ENCODE results near the gene HOXA13. TPM values are rescaled to one million over a fixed set of nuclear protein-coding genes. Genes with fewer than 3 reads are reported as not detected.

The HOXA13 gene
- total RNA-seq, 1 donor = 1.3 TPM

DNA sequence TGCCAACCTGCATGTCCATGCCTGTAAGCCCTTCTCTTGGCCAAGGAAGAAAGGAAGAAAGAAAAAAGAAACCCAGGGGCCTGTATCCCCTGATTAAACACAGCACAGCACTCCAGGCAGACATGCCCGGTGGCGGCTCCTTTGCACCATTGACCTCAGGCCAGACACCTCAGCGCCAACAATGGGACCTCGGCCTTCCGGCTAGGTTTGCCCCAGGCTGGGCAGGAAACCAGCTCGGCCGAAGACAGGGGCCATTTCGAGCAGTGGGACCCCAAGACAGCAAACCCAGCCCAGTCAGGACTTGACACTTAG is 28.6 kb downstream of the HOXA13 start:
- TF ChIP-seq, protein P1, sequence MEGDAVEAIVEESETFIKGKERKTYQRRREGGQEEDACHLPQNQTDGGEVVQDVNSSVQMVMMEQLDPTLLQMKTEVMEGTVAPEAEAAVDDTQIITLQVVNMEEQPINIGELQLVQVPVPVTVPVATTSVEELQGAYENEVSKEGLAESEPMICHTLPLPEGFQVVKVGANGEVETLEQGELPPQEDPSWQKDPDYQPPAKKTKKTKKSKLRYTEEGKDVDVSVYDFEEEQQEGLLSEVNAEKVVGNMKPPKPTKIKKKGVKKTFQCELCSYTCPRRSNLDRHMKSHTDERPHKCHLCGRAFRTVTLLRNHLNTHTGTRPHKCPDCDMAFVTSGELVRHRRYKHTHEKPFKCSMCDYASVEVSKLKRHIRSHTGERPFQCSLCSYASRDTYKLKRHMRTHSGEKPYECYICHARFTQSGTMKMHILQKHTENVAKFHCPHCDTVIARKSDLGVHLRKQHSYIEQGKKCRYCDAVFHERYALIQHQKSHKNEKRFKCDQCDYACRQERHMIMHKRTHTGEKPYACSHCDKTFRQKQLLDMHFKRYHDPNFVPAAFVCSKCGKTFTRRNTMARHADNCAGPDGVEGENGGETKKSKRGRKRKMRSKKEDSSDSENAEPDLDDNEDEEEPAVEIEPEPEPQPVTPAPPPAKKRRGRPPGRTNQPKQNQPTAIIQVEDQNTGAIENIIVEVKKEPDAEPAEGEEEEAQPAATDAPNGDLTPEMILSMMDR (IDR thresholded peaks at IDR 0.05; ENCODE audit: insufficient read depth, low read depth, low read length) = no peak
- DNase-seq (ENCODE audit: low read depth) = peak; percentile 69
- peak overlapping the region; percentile 67 for H3K4me3 ChIP-seq (ENCODE audit: low read depth, low read length)

DNA sequence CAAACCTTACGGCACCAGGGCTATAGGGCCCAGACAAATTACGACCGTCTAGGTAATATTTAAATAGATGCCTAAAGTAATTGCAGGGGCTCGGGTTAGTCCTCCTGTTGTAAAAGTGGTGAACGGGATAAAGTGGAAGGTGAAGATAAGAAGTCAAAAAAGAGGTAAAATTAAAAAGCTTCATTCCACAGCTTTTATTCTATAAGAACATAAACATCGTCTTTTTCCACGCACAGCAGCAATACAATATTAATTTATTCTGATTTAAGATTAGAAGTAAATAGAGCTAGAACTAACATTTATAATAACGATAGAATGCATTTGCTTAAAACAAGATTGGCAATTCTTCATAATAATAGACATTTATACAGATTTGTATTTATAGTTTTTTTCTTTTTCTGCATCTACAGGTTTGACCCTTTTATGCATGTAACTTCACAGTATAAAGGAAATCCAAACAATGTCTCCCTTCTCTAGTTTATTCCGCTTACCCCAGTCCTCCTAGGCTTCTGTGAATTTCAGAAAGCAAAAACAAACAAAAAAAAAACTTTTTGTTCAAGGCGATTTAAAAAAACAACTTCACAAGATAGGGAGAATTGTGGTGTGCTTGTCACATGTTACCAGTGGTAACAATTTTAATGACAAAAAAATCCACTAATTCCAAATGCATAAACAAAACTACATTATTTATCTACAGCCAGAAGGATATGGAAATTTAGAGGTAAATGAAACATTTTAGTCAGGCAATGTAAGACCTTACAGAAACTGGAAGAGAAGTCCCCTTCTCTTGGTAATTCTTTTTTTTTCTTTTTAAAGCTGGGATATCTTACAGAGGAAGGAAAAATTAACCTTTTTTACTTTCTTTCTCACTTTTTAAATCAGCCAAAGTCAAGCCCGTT is 29.2 kb downstream of the HOXA13 start:
- H3K4me3 ChIP-seq (ENCODE audit: low read depth, low read length) = peak overlapping the region; percentile 67
- DNase-seq (ENCODE audit: low read depth) = peak; percentile 48
- TF ChIP-seq, protein P1 (IDR thresholded peaks at IDR 0.05; ENCODE audit: insufficient read depth, low read depth, low read length) = no peak

DNA sequence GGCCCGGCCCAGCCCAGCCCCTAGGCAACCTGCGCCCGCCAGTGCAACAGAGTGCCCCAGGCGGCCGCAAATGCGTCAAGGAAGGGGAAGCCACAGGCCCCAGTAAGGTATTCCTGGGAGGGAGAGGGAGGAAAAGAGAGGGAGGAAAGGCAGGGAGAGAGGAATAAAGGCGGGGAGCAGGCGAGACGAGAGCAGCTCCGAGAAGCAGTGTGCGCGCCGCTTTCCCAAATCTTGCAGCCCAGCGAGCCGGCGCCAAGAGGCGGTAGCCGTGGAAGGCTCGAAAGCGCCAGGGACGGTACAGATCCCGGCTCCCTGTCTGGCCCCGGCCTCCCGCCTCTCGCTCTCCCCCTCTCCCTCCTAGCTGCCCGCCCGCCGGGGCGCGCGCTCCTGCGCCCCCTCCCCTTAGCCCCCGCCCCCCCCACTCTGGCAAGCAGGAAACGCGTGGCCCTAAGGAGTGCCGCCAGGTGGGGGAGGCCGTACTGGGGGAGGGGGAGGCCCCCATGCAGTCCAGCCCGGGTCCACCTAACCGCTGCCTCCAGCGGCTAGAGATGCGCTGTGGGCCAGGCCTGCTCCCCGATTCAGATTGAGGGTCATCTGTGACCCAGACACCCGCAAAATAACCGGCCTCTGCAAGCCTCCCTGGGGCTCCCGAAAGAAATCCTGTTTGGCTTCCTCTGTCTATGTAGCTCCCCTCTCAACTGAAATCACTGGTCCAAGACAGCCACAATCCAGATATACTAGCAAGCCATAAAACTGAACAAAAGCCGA is 30.0 kb downstream of the HOXA13 start:
- H3K4me3 ChIP-seq (ENCODE audit: low read depth, low read length) = peak overlapping the region; percentile 67
- TF ChIP-seq, protein P1 (IDR thresholded peaks at IDR 0.05; ENCODE audit: insufficient read depth, low read depth, low read length) = no peak
- peak; percentile 67 for DNase-seq (ENCODE audit: low read depth)

GRCh38 chr7:27168265-27168947 is 31.5 kb downstream of the HOXA13 start:
- TF ChIP-seq, protein P1 (IDR thresholded peaks at IDR 0.05; ENCODE audit: insufficient read depth, low read depth, low read length) = peak; percentile 22
- peak overlapping the region; percentile 67 for H3K4me3 ChIP-seq (ENCODE audit: low read depth, low read length)
- peak; percentile 86 for DNase-seq (ENCODE audit: low read depth)

DNA sequence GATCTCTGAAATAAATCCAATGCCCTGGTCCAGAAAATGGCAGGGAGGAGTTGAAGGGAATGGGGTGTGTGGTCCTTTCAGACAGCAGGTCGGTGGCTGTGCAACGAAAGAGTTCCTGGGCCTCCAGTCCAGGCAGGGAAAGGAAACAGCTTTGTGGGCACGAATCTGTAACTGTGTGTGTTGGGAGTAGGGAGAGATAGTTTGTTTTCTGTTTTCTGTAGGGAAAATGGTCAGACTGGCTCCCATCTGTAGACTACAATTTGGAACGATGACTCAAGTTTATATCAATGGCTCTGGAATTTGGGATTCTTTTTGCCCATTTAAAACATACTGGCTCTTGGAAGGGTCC is 32.0 kb downstream of the HOXA13 start:
- TF ChIP-seq, protein P1 (IDR thresholded peaks at IDR 0.05; ENCODE audit: insufficient read depth, low read depth, low read length) = no peak
- H3K4me3 ChIP-seq (ENCODE audit: low read depth, low read length) = peak overlapping the region; percentile 67
- peak; percentile 76 for DNase-seq (ENCODE audit: low read depth)

GRCh38 chr7:27166531-27167505 is 33.1 kb downstream of the HOXA13 start:
- H3K4me3 ChIP-seq (ENCODE audit: low read depth, low read length) = peak overlapping the region; percentile 67
- peak; percentile 80 for DNase-seq (ENCODE audit: low read depth)
- TF ChIP-seq, protein P1 (IDR thresholded peaks at IDR 0.05; ENCODE audit: insufficient read depth, low read depth, low read length) = no peak
